ENCODE results near the gene SBF2.
"Not testable (repeated sequence)": the region's sequence is repeated elsewhere in the genome, so short reads cannot be mapped to it uniquely, and the experiment has no call there.

Gene SBF2

GRCh38 chr11:10049756-10050155 is 244.3 kb downstream of the SBF2 start:
- DNase-seq: no peak

- no peak for DNase-seq
These were observed 245.7 kb downstream of the SBF2 start for GRCh38 chr11:10048350-10048749.

- no peak for DNase-seq
These were observed 249.4 kb downstream of the SBF2 start for GRCh38 chr11:10044618-10045017.

- DNase-seq: no peak
These were observed 251.3 kb downstream of the SBF2 start for GRCh38 chr11:10042699-10043098.

- DNase-seq: no peak
These were observed 252.1 kb downstream of the SBF2 start for GRCh38 chr11:10041748-10042446.

- DNase-seq: no peak
These were observed 252.7 kb downstream of the SBF2 start for GRCh38 chr11:10041332-10041731.

GRCh38 chr11:10038521-10039302 is 255.3 kb downstream of the SBF2 start:
- no peak for DNase-seq

GRCh38 chr11:10035932-10036331 is 258.1 kb downstream of the SBF2 start:
- not testable (repeated sequence) for DNase-seq

GRCh38 chr11:10032935-10033334 is 261.1 kb downstream of the SBF2 start:
- no peak for DNase-seq

GRCh38 chr11:10030122-10030490 is 263.9 kb downstream of the SBF2 start:
- DNase-seq: no peak

- DNase-seq: no peak
These were observed 264.5 kb downstream of the SBF2 start for GRCh38 chr11:10029386-10030121.

GRCh38 chr11:10026514-10026913 is 267.5 kb downstream of the SBF2 start:
- DNase-seq: no peak

GRCh38 chr11:10023212-10023611 is 270.8 kb downstream of the SBF2 start:
- no peak for DNase-seq

- DNase-seq: no peak
These were observed 271.3 kb downstream of the SBF2 start for GRCh38 chr11:10022764-10023163.

- DNase-seq: no peak
These were observed 272.5 kb downstream of the SBF2 start for GRCh38 chr11:10021563-10021962.

- no peak for DNase-seq
These were observed 273.9 kb downstream of the SBF2 start for GRCh38 chr11:10019906-10020682.

GRCh38 chr11:10017911-10018310 is 276.1 kb downstream of the SBF2 start:
- DNase-seq: no peak

- DNase-seq: no peak
These were observed 277.0 kb downstream of the SBF2 start for GRCh38 chr11:10017050-10017449.

- no peak for DNase-seq
These were observed 282.0 kb downstream of the SBF2 start for GRCh38 chr11:10012068-10012467.

- DNase-seq: no peak
These were observed 288.0 kb downstream of the SBF2 start for GRCh38 chr11:10005955-10006525.

GRCh38 chr11:10004526-10005113 is 289.4 kb downstream of the SBF2 start:
- no peak for DNase-seq

GRCh38 chr11:10002221-10002620 is 291.8 kb downstream of the SBF2 start:
- no peak for DNase-seq
